Mesenchymal stem cell (in vitro differentiated cells and primary cell): ENCODE data around the gene SUPT3H.

Experiments
- DNase-seq: peaks from one replicate; pipeline ENCODE4 v3.0.0-alpha.2; 2013
- H2AFZ ChIP-seq: one replicate; pipeline ENCODE4 v1.6.1; 2013; ENCODE audit warnings: low read depth, mild to moderate bottlenecking, control low read depth, inconsistent platforms, low read length, moderate library complexity
- H2AK5ac ChIP-seq: 2 replicates; pipeline ENCODE4 v1.6.1; 2013; ENCODE audit warnings: low read length, moderate library complexity, mild to moderate bottlenecking, inconsistent platforms; ENCODE audit not compliant: severe bottlenecking
- H2BK120ac ChIP-seq: one replicate; pipeline ENCODE4 v1.6.1; 2013; ENCODE audit warnings: low read depth, mild to moderate bottlenecking, inconsistent platforms, low read length, moderate library complexity
- H2BK12ac ChIP-seq, 2 experiments: one replicate each; pipeline ENCODE4 v1.6.1; 2013; ENCODE audit warnings: inconsistent platforms in 2 of 2, low read length in 2 of 2, mild to moderate bottlenecking in 2 of 2, moderate library complexity in 2 of 2, control low read depth in 1 of 2
- H2BK15ac ChIP-seq: one replicate; pipeline ENCODE4 v1.6.1; 2013; ENCODE audit warnings: mild to moderate bottlenecking, low read depth, inconsistent platforms; ENCODE audit not compliant: poor library complexity, severe bottlenecking
- H2BK5ac ChIP-seq: 2 replicates; pipeline ENCODE4 v1.6.1; 2013; ENCODE audit warnings: low read depth, mild to moderate bottlenecking, low read length, control low read depth, inconsistent platforms; ENCODE audit not compliant: poor library complexity, severe bottlenecking
- H3K14ac ChIP-seq, 2 experiments: one replicate each; pipeline ENCODE4 v1.6.1; 2013; ENCODE audit warnings: inconsistent platforms in 2 of 2, low read length in 2 of 2, control low read depth in 1 of 2, mild to moderate bottlenecking in 1 of 2, moderate library complexity in 1 of 2
- H3K18ac ChIP-seq, 2 experiments: one replicate each; pipeline ENCODE4 v1.6.1; 2013; ENCODE audit warnings: inconsistent platforms in 2 of 2, low read length in 2 of 2, control low read depth in 1 of 2, low read depth in 1 of 2, mild to moderate bottlenecking in 1 of 2
- H3K23ac ChIP-seq, 2 experiments: one replicate each; pipeline ENCODE4 v1.6.1; 2013; ENCODE audit warnings: inconsistent platforms in 2 of 2, low read length in 2 of 2, mild to moderate bottlenecking in 2 of 2, moderate library complexity in 2 of 2, control low read depth in 1 of 2
- H3K27ac ChIP-seq: 2 replicates; pipeline ENCODE4 v1.5.1; 2013; ENCODE audit warnings: mild to moderate bottlenecking, moderate library complexity, low read length, control low read depth, inconsistent platforms; ENCODE audit not compliant: poor library complexity, severe bottlenecking
- H3K27me3 ChIP-seq, 2 experiments: 2 replicates each; pipeline versions ENCODE4 v1.6.1 to v1.7.0; 2013; ENCODE audit warnings: low read length in 2 of 2, mild to moderate bottlenecking in 2 of 2, moderate library complexity in 2 of 2, control low read depth in 1 of 2, inconsistent platforms in 1 of 2; ENCODE audit not compliant: control insufficient read depth in 1 of 2, insufficient read depth in 1 of 2
- H3K36me3 ChIP-seq, 2 experiments: 2 replicates each; pipeline versions ENCODE4 v1.6.1 to v1.7.0; 2013; ENCODE audit warnings: low read length in 2 of 2, control low read depth in 1 of 2, inconsistent platforms in 1 of 2, low read depth in 1 of 2, mild to moderate bottlenecking in 1 of 2; ENCODE audit not compliant: insufficient read depth in 2 of 2, control insufficient read depth in 1 of 2
- H3K4ac ChIP-seq, 2 experiments: one replicate each; pipeline ENCODE4 v1.6.1; 2013; ENCODE audit warnings: inconsistent platforms in 2 of 2, low read length in 2 of 2, mild to moderate bottlenecking in 2 of 2, moderate library complexity in 2 of 2, control low read depth in 1 of 2, low read depth in 1 of 2
- H3K4me1 ChIP-seq: 2 replicates; pipeline ENCODE4 v1.6.1; 2013; ENCODE audit warnings: low read depth, low read length, control low read depth; ENCODE audit not compliant: control insufficient read depth, insufficient read depth
- H3K4me2 ChIP-seq: 2 replicates; pipeline ENCODE4 v1.6.1; 2013; ENCODE audit warnings: low read length, mild to moderate bottlenecking, inconsistent platforms; ENCODE audit not compliant: poor library complexity, severe bottlenecking
- H3K4me3 ChIP-seq, 2 experiments: 2 replicates each; pipeline versions ENCODE4 v1.5.1 to v1.7.0; 2013; ENCODE audit warnings: low read length in 2 of 2, mild to moderate bottlenecking in 2 of 2, control low read depth in 1 of 2, low read depth in 1 of 2; ENCODE audit not compliant: insufficient read depth in 1 of 2
- H3K79me1 ChIP-seq: replicated peaks from 2 replicates; pipeline ENCODE4 v1.6.1; 2013; ENCODE audit warnings: mild to moderate bottlenecking, control low read depth, low read length, inconsistent platforms; ENCODE audit not compliant: poor library complexity, severe bottlenecking
- H3K9ac ChIP-seq: 2 replicates; pipeline ENCODE4 v1.7.0; 2013; ENCODE audit warnings: mild to moderate bottlenecking, low read length, moderate library complexity
- H3K9me3 ChIP-seq: 2 replicates; pipeline ENCODE4 v1.7.0; 2013; ENCODE audit warnings: mild to moderate bottlenecking, low read length; ENCODE audit not compliant: control insufficient read depth
- H4K8ac ChIP-seq: one replicate; pipeline ENCODE4 v1.6.1; 2013; ENCODE audit warnings: inconsistent platforms, mild to moderate bottlenecking, low read length, moderate library complexity
- H4K91ac ChIP-seq: one replicate; pipeline ENCODE4 v1.6.1; 2013; ENCODE audit warnings: mild to moderate bottlenecking, low read length, inconsistent platforms
- WGBS: methylation state at CpG from one replicate; pipeline ENCODE4 v1.1.7; 2013; ENCODE audit warnings: mixed read lengths; 5-methylcytosine and 5-hydroxymethylcytosine counted together

The SUPT3H gene

DNA sequence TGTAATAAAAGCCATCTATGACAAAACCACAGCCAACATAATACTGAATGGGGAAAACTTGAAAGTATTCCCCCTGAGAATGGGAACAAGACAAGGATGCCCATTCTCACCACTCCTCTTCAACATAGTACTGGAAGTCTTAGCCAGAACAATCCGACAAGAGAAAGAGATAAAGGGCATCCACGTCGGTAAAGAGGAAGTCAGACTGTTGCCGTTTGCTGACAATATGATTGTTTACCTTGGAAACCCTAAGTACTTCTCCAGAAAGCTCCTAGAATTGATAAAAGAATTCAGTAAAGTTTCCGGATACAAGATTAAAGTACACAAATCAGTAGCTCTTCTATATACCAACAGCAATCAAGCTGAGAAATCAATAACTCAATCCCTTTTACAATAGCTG is 63.6 kb downstream of the SUPT3H start:
- Histone ChIP-seq H3K18ac (no peak overlapping the region), H3K4me3 (no peak overlapping the region), H2AK5ac (no peak overlapping the region), H3K23ac (no peak overlapping the region), H3K4me1 (no peaks in the 10 kb centered on the region), H3K79me1 (peaks cover 11% of the 10 kb centered on the region), H3K9me3 (peaks cover 4% of the 10 kb centered on the region), H4K91ac (no peak overlapping the region), H3K9ac (no peak overlapping the region), H3K27ac (no peak overlapping the region), H3K4ac (no peak overlapping the region), H4K8ac (no peak overlapping the region), H2AFZ (no peak overlapping the region), H3K27me3 (no peaks in the 10 kb centered on the region), H2BK5ac (no peak overlapping the region), H3K36me3 (peaks cover 0 to 3% of the 10 kb centered on the region in 2 experiments), H2BK120ac (no peak overlapping the region), H2BK15ac (no peak overlapping the region), H3K4me2 (no peak overlapping the region), H2BK12ac (no peak overlapping the region), H3K14ac (no peak overlapping the region)
- no peak for DNase-seq
- 73% methylated on average over 5 of the region's 5 CpGs for WGBS

DNA sequence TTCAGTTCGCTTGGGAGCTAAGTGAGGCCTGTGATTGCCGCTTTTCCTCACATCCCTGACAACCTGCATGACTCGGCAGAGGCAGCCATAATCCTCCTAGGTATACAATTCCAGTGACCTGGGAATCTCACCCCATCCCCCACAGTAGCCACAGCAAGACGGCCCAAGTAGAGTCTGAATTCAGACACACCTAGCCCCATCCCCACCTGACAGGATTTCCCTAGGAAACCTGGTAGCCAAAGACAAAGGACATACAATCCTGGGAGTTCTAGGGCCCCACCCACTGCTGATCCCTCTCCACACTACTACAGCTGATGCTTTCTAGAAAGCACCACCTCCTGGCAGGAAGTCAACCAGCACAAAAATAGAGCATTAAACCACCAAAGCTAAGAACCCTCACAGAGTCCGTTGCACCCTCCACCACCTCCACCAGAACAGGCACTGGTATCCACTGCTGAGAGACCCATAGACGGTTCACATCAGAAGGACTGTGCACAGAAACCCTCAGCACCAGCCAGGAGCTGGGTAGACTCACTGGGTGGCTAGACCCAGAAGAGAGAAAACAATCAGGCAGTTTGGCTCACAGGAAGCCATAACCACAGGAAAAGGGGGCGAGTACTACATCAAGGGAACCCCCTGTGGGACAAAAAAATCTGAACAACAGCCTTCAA is 67.5 kb downstream of the SUPT3H start:
- Histone ChIP-seq H3K14ac (no peak overlapping the region), H3K4me2 (no peak overlapping the region), H3K27ac (no peak overlapping the region), H3K4me1 (no peaks in the 10 kb centered on the region), H3K9me3 (no peaks in the 10 kb centered on the region), H3K23ac (no peak overlapping the region), H4K91ac (no peak overlapping the region), H2AFZ (no peak overlapping the region), H3K18ac (no peak overlapping the region), H3K79me1 (peaks cover 22% of the 10 kb centered on the region), H2BK120ac (no peak overlapping the region), H2BK15ac (no peak overlapping the region), H2BK5ac (no peak overlapping the region), H3K4me3 (no peak overlapping the region), H2BK12ac (no peak overlapping the region), H3K9ac (no peak overlapping the region), H4K8ac (no peak overlapping the region), H3K36me3 (peaks cover 0 to 7% of the 10 kb centered on the region in 2 experiments), H3K4ac (no peak overlapping the region), H2AK5ac (no peak overlapping the region), H3K27me3 (no peaks in the 10 kb centered on the region)
- 94% methylated on average over 7 of the region's 7 CpGs for WGBS
- no peak for DNase-seq

DNA sequence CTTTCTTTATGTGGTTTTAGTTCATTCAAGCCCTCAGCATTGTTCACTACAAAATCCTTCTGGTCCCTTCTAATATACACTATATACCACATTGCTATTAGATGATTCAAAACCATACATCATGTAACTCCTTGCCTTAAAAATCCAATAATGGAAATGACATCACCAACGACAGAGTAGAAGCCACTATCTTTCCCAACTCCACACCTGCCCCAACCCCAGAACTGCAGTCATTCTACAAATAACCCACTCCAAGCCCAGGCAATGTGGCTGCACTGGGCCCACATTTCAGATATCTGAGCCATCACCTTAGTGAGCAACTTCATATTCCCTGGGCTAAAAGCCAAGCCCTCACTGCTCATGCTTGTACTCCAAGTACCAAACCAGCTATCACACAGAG is 72.2 kb downstream of the SUPT3H start:
- H3K23ac ChIP-seq: no peak overlapping the region
- H3K79me1 ChIP-seq: peaks cover 20% of the 10 kb centered on the region
- H2AFZ ChIP-seq: no peak overlapping the region
- no peak overlapping the region for H2BK5ac ChIP-seq
- no peaks in the 10 kb centered on the region for H3K27me3 ChIP-seq
- no peaks in the 10 kb centered on the region for H3K4me1 ChIP-seq
- H3K4me3 ChIP-seq: no peak overlapping the region
- H2BK15ac ChIP-seq: no peak overlapping the region
- H3K27ac ChIP-seq: no peak overlapping the region
- no peak overlapping the region for H4K8ac ChIP-seq
- no peaks in the 10 kb centered on the region for H3K9me3 ChIP-seq
- H3K14ac ChIP-seq: no peak overlapping the region
- H2BK120ac ChIP-seq: no peak overlapping the region
- H2BK12ac ChIP-seq: no peak overlapping the region
- no peak overlapping the region for H3K4ac ChIP-seq
- no peak overlapping the region for H3K4me2 ChIP-seq
- no peak overlapping the region for H3K9ac ChIP-seq
- no peak overlapping the region for H2AK5ac ChIP-seq
- no peak overlapping the region for H3K18ac ChIP-seq
- no peak overlapping the region for H4K91ac ChIP-seq
- DNase-seq: no peak
- peaks cover 0 to 7% of the 10 kb centered on the region in 2 experiments for H3K36me3 ChIP-seq
- 85% methylated on average over 1 of the region's 1 CpG for WGBS

DNA sequence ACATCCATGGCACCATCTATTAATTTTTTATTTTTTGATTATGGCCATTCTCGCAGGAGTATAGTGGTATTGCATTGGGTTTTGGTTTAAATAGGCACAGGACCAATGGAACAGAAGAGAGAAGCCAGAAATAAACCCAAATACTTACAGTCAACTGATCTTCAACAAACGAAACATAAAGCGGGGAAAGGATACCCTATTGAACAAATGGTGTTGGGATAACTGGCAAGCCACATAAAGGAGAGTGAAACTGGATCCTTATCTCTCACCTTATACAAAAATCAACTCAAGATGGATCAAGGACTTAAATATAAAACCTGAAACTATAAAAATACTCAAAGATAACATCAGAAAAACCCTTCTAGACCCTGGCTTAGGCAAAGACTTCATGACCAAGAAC is 74.9 kb downstream of the SUPT3H start:
- Histone ChIP-seq H2BK15ac (no peak overlapping the region), H3K4me2 (no peak overlapping the region), H4K91ac (no peak overlapping the region), H2AK5ac (no peak overlapping the region), H3K18ac (no peak overlapping the region), H3K23ac (no peak overlapping the region), H2AFZ (no peak overlapping the region), H2BK5ac (no peak overlapping the region), H2BK12ac (no peak overlapping the region), H4K8ac (no peak overlapping the region), H3K27ac (no peak overlapping the region), H3K9ac (no peak overlapping the region), H3K36me3 (peaks cover 0 to 4% of the 10 kb centered on the region in 2 experiments), H3K4ac (no peak overlapping the region), H3K14ac (no peak overlapping the region), H2BK120ac (no peak overlapping the region), H3K79me1 (peaks cover 11% of the 10 kb centered on the region), H3K4me3 (no peak overlapping the region), H3K27me3 (no peaks in the 10 kb centered on the region), H3K4me1 (no peaks in the 10 kb centered on the region), H3K9me3 (no peaks in the 10 kb centered on the region)
- no peak for DNase-seq
- 100% methylated on average over 2 of the region's 3 CpGs for WGBS
